HEK293 (cell line): ENCODE data around the gene CEP350.

Source experiments
- CTCF ChIA-PET: fragments of 350-600 bp; formaldehyde crosslinking; extraction: SDS; loops from one replicate; lab custom pipeline; 2021; ENCODE audit warnings: antibody characterized with exemption; lab: Yijun Ruan, JAX
- POLR2A ChIA-PET: fragments of 300-600 bp; formaldehyde crosslinking; extraction: SDS; loops from one replicate; lab custom pipeline; 2020; ENCODE audit warnings: antibody characterized with exemption, inconsistent platforms; lab: Yijun Ruan, JAX
- H3K27ac ChIP-seq: fragments of 200-500 bp; sonication (Bioruptor generic); 2 replicates; pipeline ENCODE4 v1.5.1; 2014; ENCODE audit warnings: low read depth, low read length, control low read depth, inconsistent platforms; ENCODE audit errors: extremely low read depth
- H3K36me3 ChIP-seq, 2 experiments: fragments of 200-500 bp in 1 of 2; sonication (Bioruptor generic) in 1 of 2; 1 replicate in 1 of 2; 2 replicates in 1 of 2; pipeline ENCODE4 v1.5.1; 2014 to 2017; ENCODE audit warnings: inconsistent platforms in 2 of 2, low read length in 2 of 2; ENCODE audit not compliant: control insufficient read depth in 2 of 2, insufficient read depth in 1 of 2
- H3K4me1 ChIP-seq: fragments of 200-500 bp; sonication (Bioruptor generic); 2 replicates; pipeline ENCODE4 v1.5.1; 2014; ENCODE audit warnings: mild to moderate bottlenecking, low read length, inconsistent platforms; ENCODE audit not compliant: control insufficient read depth, insufficient read depth
- H3K4me3 ChIP-seq: 2 replicates; pipeline ENCODE4 v1.5.1; 2011; ENCODE audit warnings: low read depth, mild to moderate bottlenecking, control low read depth, low read length, moderate library complexity
- H3K9me3 ChIP-seq: fragments of 200-500 bp; sonication (Bioruptor generic); 2 replicates; pipeline ENCODE4 v1.5.1; 2014; ENCODE audit warnings: low read depth, low read length, inconsistent platforms; ENCODE audit not compliant: control insufficient read depth, insufficient read depth
- GLI4 ChIP-seq: fragments of 450-650 bp; formaldehyde crosslinking; IDR thresholded peaks from 2 replicates; pipeline ENCODE4 v1.5.1; 2016; ENCODE audit warnings: missing biosample characterization, missing genetic modification characterization
- KLF8 ChIP-seq: fragments of 450-650 bp; formaldehyde crosslinking; IDR thresholded peaks from 2 replicates; pipeline ENCODE4 v1.5.1; 2016; ENCODE audit warnings: missing biosample characterization, missing genetic modification characterization
- SCRT2 ChIP-seq: fragments of 450-650 bp; formaldehyde crosslinking; IDR thresholded peaks from 2 replicates; pipeline ENCODE4 v1.5.1; 2016; ENCODE audit warnings: missing biosample characterization, missing genetic modification characterization
- ZBTB48 ChIP-seq: fragments of 450-650 bp; formaldehyde crosslinking; IDR thresholded peaks from 2 replicates; pipeline ENCODE4 v1.5.1; 2016; ENCODE audit warnings: missing biosample characterization, missing genetic modification characterization
- ZNF16 ChIP-seq: fragments of 450-650 bp; formaldehyde crosslinking; IDR thresholded peaks from 2 replicates; pipeline ENCODE4 v1.5.1; 2016; ENCODE audit warnings: low read depth, missing biosample characterization, missing genetic modification characterization
- ZNF2 ChIP-seq: fragments of 450-650 bp; formaldehyde crosslinking; IDR thresholded peaks from 2 replicates; pipeline ENCODE4 v1.5.1; 2016; ENCODE audit warnings: missing biosample characterization, missing genetic modification characterization
- ZNF391 ChIP-seq: fragments of 450-650 bp; formaldehyde crosslinking; IDR thresholded peaks from 2 replicates; pipeline ENCODE4 v1.5.1; 2016; ENCODE audit warnings: low read depth, missing biosample characterization, missing genetic modification characterization, borderline replicate concordance
- ZNF501 ChIP-seq: fragments of 450-650 bp; formaldehyde crosslinking; IDR thresholded peaks from 2 replicates; pipeline ENCODE4 v1.5.1; 2016; ENCODE audit warnings: missing biosample characterization, missing genetic modification characterization
- ZNF521 ChIP-seq: fragments of 450-650 bp; formaldehyde crosslinking; IDR thresholded peaks from 2 replicates; pipeline ENCODE4 v1.5.1; 2017; ENCODE audit warnings: missing biosample characterization, mild to moderate bottlenecking, missing genetic modification characterization
- ZNF544 ChIP-seq: fragments of 450-650 bp; formaldehyde crosslinking; IDR thresholded peaks from 2 replicates; pipeline ENCODE4 v1.5.0; 2017; ENCODE audit warnings: missing biosample characterization, missing genetic modification characterization
- ZNF548 ChIP-seq: fragments of 450-650 bp; formaldehyde crosslinking; IDR thresholded peaks from 2 replicates; pipeline ENCODE4 v1.5.1; 2016; ENCODE audit warnings: missing biosample characterization, missing genetic modification characterization
- ZNF701 ChIP-seq: fragments of 450-650 bp; formaldehyde crosslinking; IDR thresholded peaks from 2 replicates; pipeline ENCODE4 v1.5.1; 2016; ENCODE audit warnings: missing biosample characterization, missing genetic modification characterization
- ZNF747 ChIP-seq: fragments of 450-650 bp; formaldehyde crosslinking; IDR thresholded peaks from 2 replicates; pipeline ENCODE4 v1.5.1; 2016; ENCODE audit warnings: missing biosample characterization, missing genetic modification characterization
- ZNF768 ChIP-seq: fragments of 450-650 bp; formaldehyde crosslinking; IDR thresholded peaks from 2 replicates; pipeline ENCODE4 v1.5.1; 2018; ENCODE audit warnings: missing biosample characterization, mild to moderate bottlenecking, missing genetic modification characterization
- ZXDB ChIP-seq: fragments of 450-650 bp; formaldehyde crosslinking; IDR thresholded peaks from 2 replicates; pipeline ENCODE4 v1.5.1; 2016; ENCODE audit warnings: missing biosample characterization, missing genetic modification characterization
- TF ChIP-seq, protein P1 (sequence below): fragments of 450-650 bp; formaldehyde crosslinking; IDR thresholded peaks from 2 replicates; pipeline ENCODE4 v1.5.1; 2017; ENCODE audit warnings: missing biosample characterization, missing genetic modification characterization
- TF ChIP-seq, protein P2 (sequence below): fragments of 450-650 bp; formaldehyde crosslinking; IDR thresholded peaks from 2 replicates; pipeline ENCODE4 v1.5.1; 2016; ENCODE audit warnings: missing biosample characterization, missing genetic modification characterization
- TF ChIP-seq, protein P3 (sequence below): fragments of 450-650 bp; formaldehyde crosslinking; IDR thresholded peaks from 2 replicates; pipeline ENCODE4; 2016; ENCODE audit warnings: missing biosample characterization, missing genetic modification characterization
- TF ChIP-seq, protein P4 (sequence below): fragments of 450-650 bp; formaldehyde crosslinking; IDR thresholded peaks from 2 replicates; pipeline ENCODE4 v1.5.1; 2016; ENCODE audit warnings: missing biosample characterization, missing genetic modification characterization
- TF ChIP-seq, protein P5 (sequence below): fragments of 450-650 bp; formaldehyde crosslinking; IDR thresholded peaks from 2 replicates; pipeline ENCODE4 v1.5.1; 2017; ENCODE audit warnings: missing biosample characterization, mild to moderate bottlenecking, missing genetic modification characterization, moderate library complexity

CEP350 gene

DNA sequence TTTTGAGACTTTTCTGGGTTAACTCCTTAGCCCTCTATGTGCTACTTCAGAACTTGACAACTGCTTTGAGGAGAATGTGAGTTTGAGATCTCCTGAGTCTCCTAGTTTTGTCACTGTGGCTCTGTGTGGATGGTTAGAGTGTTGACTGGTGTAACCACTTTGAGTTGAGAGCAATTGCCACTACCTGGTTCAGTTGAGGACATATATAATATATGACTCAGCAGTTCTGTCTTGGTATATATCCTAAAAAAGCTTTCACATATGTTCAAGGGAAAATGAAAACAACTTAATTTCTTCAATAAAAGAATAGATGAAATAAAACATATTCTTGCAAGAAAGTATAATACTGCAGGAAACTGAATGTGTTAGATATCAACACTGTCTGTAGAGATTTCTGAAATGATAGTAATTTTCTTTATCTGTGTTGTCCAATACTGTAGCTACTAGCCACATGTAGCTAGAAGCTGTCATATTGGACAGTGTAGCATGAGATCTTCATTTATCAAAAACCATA is 103.3 kb downstream of the CEP350 start:
- H3K9me3 ChIP-seq = no peaks in the 10 kb centered on the region
- no peaks in the 10 kb centered on the region for H3K4me1 ChIP-seq
- no peak overlapping the region for H3K4me3 ChIP-seq
- TF ChIP-seq ZXDB (tag by site-specific recombination) = no peak
- TF ChIP-seq, protein P1, sequence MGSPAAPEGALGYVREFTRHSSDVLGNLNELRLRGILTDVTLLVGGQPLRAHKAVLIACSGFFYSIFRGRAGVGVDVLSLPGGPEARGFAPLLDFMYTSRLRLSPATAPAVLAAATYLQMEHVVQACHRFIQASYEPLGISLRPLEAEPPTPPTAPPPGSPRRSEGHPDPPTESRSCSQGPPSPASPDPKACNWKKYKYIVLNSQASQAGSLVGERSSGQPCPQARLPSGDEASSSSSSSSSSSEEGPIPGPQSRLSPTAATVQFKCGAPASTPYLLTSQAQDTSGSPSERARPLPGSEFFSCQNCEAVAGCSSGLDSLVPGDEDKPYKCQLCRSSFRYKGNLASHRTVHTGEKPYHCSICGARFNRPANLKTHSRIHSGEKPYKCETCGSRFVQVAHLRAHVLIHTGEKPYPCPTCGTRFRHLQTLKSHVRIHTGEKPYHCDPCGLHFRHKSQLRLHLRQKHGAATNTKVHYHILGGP (tag by site-specific recombination) = no peak
- TF ChIP-seq ZNF701 = no peak
- TF ChIP-seq SCRT2 (tag by site-specific recombination) = no peak
- TF ChIP-seq ZNF16 = no peak
- no peak for TF ChIP-seq ZNF747
- no peak for TF ChIP-seq KLF8
- no peak for TF ChIP-seq ZNF544 (tag by site-specific recombination)
- TF ChIP-seq ZNF521 (tag by site-specific recombination) = no peak
- TF ChIP-seq, protein P2, sequence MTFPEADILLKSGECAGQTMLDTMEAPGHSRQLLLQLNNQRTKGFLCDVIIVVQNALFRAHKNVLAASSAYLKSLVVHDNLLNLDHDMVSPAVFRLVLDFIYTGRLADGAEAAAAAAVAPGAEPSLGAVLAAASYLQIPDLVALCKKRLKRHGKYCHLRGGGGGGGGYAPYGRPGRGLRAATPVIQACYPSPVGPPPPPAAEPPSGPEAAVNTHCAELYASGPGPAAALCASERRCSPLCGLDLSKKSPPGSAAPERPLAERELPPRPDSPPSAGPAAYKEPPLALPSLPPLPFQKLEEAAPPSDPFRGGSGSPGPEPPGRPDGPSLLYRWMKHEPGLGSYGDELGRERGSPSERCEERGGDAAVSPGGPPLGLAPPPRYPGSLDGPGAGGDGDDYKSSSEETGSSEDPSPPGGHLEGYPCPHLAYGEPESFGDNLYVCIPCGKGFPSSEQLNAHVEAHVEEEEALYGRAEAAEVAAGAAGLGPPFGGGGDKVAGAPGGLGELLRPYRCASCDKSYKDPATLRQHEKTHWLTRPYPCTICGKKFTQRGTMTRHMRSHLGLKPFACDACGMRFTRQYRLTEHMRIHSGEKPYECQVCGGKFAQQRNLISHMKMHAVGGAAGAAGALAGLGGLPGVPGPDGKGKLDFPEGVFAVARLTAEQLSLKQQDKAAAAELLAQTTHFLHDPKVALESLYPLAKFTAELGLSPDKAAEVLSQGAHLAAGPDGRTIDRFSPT = no peak
- no peak for TF ChIP-seq ZNF768 (tag by site-specific recombination)
- no peak for TF ChIP-seq ZNF2 (tag by site-specific recombination)
- TF ChIP-seq, protein P3, sequence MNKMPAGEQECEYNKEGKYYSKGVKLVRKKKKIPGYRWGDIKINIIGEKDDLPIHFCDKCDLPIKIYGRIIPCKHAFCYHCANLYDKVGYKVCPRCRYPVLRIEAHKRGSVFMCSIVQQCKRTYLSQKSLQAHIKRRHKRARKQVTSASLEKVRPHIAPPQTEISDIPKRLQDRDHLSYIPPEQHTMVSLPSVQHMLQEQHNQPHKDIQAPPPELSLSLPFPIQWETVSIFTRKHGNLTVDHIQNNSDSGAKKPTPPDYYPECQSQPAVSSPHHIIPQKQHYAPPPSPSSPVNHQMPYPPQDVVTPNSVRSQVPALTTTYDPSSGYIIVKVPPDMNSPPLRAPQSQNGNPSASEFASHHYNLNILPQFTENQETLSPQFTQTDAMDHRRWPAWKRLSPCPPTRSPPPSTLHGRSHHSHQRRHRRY (tag by site-specific recombination) = no peak
- TF ChIP-seq ZNF548 (tag by site-specific recombination) = no peak
- no peak for TF ChIP-seq ZNF391 (tag by site-specific recombination)
- no peak for TF ChIP-seq ZNF501 (tag by site-specific recombination)
- no peak overlapping the region for H3K27ac ChIP-seq
- POLR2A ChIA-PET = no interaction called here
- CTCF ChIA-PET = interaction anchor here (0.5 kb wide), 1 partner anchor 186 kb away, joined by 3 read pairs; no protein-coding TSS in a partner anchor
- peaks cover 47 to 54% of the 10 kb centered on the region in 2 experiments for H3K36me3 ChIP-seq

DNA sequence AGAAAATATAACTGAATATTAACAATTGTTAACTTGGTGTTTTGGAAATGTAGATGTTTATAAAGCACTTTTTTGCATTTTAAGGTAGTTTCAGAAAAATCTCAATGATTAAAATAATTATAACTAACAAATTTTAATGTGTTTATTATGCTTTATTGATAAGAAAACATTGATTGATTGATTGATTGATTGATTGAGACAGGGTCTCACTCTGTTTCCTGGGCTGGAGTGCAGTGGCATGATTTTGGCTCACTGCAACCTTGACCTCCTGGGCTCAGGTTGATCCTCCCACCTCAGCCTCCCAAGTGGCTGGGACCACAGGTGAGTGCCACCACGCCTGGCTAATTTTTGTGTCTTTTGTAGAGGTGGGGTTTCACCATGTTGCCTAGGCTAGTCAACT is 106.4 kb downstream of the CEP350 start:
- POLR2A ChIA-PET = no interaction called here
- no peaks in the 10 kb centered on the region for H3K4me1 ChIP-seq
- no peak overlapping the region for H3K27ac ChIP-seq
- H3K4me3 ChIP-seq = no peak overlapping the region
- H3K9me3 ChIP-seq = no peaks in the 10 kb centered on the region
- TF ChIP-seq, protein P4, sequence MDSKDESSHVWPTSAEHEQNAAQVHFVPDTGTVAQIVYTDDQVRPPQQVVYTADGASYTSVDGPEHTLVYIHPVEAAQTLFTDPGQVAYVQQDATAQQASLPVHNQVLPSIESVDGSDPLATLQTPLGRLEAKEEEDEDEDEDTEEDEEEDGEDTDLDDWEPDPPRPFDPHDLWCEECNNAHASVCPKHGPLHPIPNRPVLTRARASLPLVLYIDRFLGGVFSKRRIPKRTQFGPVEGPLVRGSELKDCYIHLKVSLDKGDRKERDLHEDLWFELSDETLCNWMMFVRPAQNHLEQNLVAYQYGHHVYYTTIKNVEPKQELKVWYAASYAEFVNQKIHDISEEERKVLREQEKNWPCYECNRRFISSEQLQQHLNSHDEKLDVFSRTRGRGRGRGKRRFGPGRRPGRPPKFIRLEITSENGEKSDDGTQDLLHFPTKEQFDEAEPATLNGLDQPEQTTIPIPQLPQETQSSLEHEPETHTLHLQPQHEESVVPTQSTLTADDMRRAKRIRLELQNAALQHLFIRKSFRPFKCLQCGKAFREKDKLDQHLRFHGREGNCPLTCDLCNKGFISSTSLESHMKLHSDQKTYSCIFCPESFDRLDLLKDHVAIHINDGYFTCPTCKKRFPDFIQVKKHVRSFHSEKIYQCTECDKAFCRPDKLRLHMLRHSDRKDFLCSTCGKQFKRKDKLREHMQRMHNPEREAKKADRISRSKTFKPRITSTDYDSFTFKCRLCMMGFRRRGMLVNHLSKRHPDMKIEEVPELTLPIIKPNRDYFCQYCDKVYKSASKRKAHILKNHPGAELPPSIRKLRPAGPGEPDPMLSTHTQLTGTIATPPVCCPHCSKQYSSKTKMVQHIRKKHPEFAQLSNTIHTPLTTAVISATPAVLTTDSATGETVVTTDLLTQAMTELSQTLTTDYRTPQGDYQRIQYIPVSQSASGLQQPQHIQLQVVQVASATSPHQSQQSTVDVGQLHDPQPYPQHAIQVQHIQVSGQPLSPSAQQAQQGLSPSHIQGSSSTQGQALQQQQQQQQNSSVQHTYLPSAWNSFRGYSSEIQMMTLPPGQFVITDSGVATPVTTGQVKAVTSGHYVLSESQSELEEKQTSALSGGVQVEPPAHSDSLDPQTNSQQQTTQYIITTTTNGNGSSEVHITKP (tag by site-specific recombination) = no peak
- TF ChIP-seq, protein P5, sequence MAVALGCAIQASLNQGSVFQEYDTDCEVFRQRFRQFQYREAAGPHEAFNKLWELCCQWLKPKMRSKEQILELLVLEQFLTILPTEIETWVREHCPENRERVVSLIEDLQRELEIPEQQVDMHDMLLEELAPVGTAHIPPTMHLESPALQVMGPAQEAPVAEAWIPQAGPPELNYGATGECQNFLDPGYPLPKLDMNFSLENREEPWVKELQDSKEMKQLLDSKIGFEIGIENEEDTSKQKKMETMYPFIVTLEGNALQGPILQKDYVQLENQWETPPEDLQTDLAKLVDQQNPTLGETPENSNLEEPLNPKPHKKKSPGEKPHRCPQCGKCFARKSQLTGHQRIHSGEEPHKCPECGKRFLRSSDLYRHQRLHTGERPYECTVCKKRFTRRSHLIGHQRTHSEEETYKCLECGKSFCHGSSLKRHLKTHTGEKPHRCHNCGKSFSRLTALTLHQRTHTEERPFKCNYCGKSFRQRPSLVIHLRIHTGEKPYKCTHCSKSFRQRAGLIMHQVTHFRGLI (tag by site-specific recombination) = no peak
- TF ChIP-seq GLI4 (tag by site-specific recombination) (no peak), ZBTB48 (tag by site-specific recombination) (no peak)
- H3K36me3 ChIP-seq = peaks cover 50 to 55% of the 10 kb centered on the region in 2 experiments
- CTCF ChIA-PET = no interaction called here
